Sigmoid colon (tissue), 7 donors: Measurements from ENCODE around the gene TAGLN. TPM values are rescaled to one million over a fixed set of nuclear protein-coding genes. Genes with fewer than 3 reads are reported as not detected.

Experiments used
- DNase-seq: peaks from one replicate; pipeline ENCODE4 v3.0.0-alpha.2; 2019
- H3K27ac ChIP-seq, 4 donors: fragments of 200-600 bp; sonication (generic); one replicate each; pipeline ENCODE4 v1.5.1; 2016 to 2019; ENCODE audit warnings: mild to moderate bottlenecking in 1 of 4
- H3K27me3 ChIP-seq, 3 donors: fragments of 200-600 bp; sonication (generic); one replicate each; pipeline ENCODE4 v1.5.1; 2019; ENCODE audit warnings: mild to moderate bottlenecking in 1 of 3
- H3K36me3 ChIP-seq, 4 donors: fragments of 200-600 bp; sonication (generic); one replicate each; pipeline ENCODE4 v1.5.1; 2016 to 2019
- H3K4me1 ChIP-seq, 4 donors: fragments of 200-600 bp; sonication (generic); one replicate each; pipeline ENCODE4 v1.5.1; 2017 to 2019
- H3K4me3 ChIP-seq, 4 donors: fragments of 200-600 bp; sonication (generic); one replicate each; pipeline ENCODE4 v1.5.1; 2017 to 2019; ENCODE audit warnings: mild to moderate bottlenecking in 2 of 4, moderate library complexity in 1 of 4
- H3K9me3 ChIP-seq, 4 donors: fragments of 200-600 bp in 3 of 4; sonication (generic) in 3 of 4; one replicate each; pipeline versions ENCODE4 v1.5.1 to v1.6.1; 2013 to 2019
- CTCF ChIP-seq, 4 experiments: fragments of 450-650 bp in 3 of 4; fragments of 200-600 bp in 1 of 4; IDR thresholded peaks; one replicate each; pipeline ENCODE4 v1.5.1; 2016 to 2019; ENCODE audit warnings: antibody characterized with exemption in 4 of 4, mild to moderate bottlenecking in 3 of 4, moderate library complexity in 2 of 4
- EP300 ChIP-seq, 4 donors: sonication (generic); formaldehyde crosslinking; IDR thresholded peaks; one replicate each; pipeline ENCODE4 v1.6.1; 2017; ENCODE audit warnings: antibody characterized with exemption in 4 of 4
- POLR2A ChIP-seq, 2 donors: fragments of 450-650 bp; IDR thresholded peaks; one replicate each; pipeline ENCODE4 v1.6.1; 2016; ENCODE audit warnings: antibody characterized with exemption in 2 of 2, mild to moderate bottlenecking in 2 of 2, moderate library complexity in 2 of 2
- POLR2AphosphoS5 ChIP-seq, 4 donors: sonication (generic); formaldehyde crosslinking; IDR thresholded peaks; one replicate each; pipeline ENCODE4 v1.6.1; 2017; ENCODE audit warnings: antibody characterized with exemption in 4 of 4
- WGBS, 2 donors: extraction: QIAGEN DNeasy Blood & Tissue Kit; methylation state at CpG; one replicate each; pipeline ENCODE4 v1.1.7; 2013; 5-methylcytosine and 5-hydroxymethylcytosine counted together
- intact Hi-C: fragments of 100-400 bp; cut with DNase I; formaldehyde crosslinking; loops from one replicate; pipeline ENCODE4 v1.15.1; 2023
- polyA plus RNA-seq, 3 donors: library from polyadenylated mRNA; stranded (reverse); fragments of 200-250 nt; gene quantifications; one replicate each; pipeline ENCODE4 v1.2.3, GENCODE V29; 2013
- total RNA-seq, 4 donors: library from RNA; depleted of rRNA; stranded (reverse); fragments of >200 nt; gene quantifications; one replicate each; pipeline ENCODE4 v1.1.0, GENCODE V29; 2016
- donor health status: healthy with polysubstance abuse.
- donor health status: Bipolar disorder and iron deficiency.
- donor health status: healthy.

The TAGLN gene
- total and polyA plus RNA-seq, 7 donors: 112 to 14,048 (median 6,854) TPM

DNA sequence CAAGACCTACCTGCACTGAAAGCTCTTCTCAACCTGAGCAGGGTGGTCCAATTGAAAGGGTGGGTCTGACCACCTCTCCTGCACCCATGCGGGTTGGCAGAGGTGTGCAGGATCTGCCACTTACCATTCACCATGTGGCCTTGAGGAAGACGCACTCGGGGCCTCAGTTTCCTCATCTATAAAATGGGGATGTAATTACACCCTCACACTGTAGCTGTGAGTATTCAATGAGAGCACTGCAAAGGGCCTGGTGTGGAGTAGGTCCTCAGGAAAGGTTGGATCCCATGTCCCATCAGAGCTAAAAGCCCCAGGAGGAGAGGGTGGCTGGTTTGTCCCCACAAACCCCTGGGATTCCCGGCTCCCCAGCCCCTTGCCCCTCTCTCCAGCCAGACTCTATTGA is 557 bp upstream of the TAGLN start:
- H3K9me3 ChIP-seq: no peaks in the 10 kb centered on the region
- no peak for TF ChIP-seq EP300 (IDR thresholded peaks at IDR 0.05)
- no peak for TF ChIP-seq POLR2A (IDR thresholded peaks at IDR 0.05)
- TF ChIP-seq CTCF (IDR thresholded peaks at IDR 0.05): no peak
- TF ChIP-seq POLR2AphosphoS5 (IDR thresholded peaks at IDR 0.05): no peak
- intact Hi-C loops: loop anchor here (1.0 to 5.0 kb wide), 2 partner anchors 24 to 51 kb away; no protein-coding TSS in a partner anchor
- no peaks in the 10 kb centered on the region for H3K27me3 ChIP-seq
- H3K27ac ChIP-seq: peak overlapping the region; percentile 90 to 99 (median 96)
- DNase-seq: no peak
- H3K4me3 ChIP-seq: peak overlapping the region; percentile 59 to 90 (median 86)
- H3K36me3 ChIP-seq: peaks cover 18 to 51% (median 33%) of the 10 kb centered on the region in 4 donors
- WGBS, 2 donors: 53 to 71% methylated on average over 4 of the region's 4 CpGs
- peaks cover 0 to 33% (median 30%) of the 10 kb centered on the region in 4 donors for H3K4me1 ChIP-seq

DNA sequence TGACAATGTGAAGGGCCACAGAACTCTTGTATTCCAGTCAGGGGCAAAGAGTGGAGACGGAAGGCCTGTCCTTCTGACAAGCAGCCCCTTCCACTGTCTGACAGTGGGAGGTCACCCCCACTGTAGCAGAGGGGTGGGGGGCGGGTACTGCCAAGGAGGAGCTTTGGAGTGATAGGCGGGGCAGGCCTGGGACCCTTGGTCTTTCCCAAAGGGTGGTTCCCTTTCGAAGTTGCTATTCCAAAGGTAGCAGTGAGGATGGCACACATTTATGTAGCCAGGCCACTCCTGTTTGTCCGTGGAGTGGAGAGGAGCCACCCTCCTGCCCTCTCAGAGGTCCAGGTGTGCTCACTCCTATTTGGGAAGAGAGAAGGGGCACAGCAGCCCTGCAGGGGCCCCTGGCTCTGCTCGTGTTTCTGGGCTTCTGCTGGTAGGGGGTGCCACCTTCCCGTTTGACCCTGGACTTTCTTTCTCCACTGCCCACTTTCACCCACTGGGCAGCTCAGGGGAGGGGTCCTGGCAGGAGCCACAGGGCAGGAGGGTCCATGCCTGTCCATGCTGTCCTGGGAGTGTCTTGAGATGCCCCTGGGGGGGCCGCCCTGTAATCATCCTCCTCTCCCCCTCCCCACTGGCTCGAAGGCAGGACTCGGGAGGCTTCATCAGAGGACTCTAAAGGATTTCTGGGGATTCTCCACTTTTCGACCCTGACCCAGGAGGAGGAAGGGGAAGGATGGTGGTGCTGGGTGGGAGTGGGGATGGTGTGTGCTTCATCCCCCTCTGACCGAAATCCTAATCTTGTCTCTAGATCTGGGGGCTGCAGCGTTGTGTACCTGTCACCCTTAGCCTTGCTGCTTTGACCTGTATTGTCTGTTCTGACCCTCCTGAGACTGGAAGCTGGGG is 994 bp downstream of the TAGLN start:
- no peak for DNase-seq

GRCh38 chr11:117200813-117201657 is 1.9 kb downstream of the TAGLN start:
- H3K27ac ChIP-seq: peak overlapping the region; percentile 90 to 99 (median 96)
- no peaks in the 10 kb centered on the region for H3K27me3 ChIP-seq
- TF ChIP-seq POLR2AphosphoS5 (IDR thresholded peaks at IDR 0.05) (peak; percentile 46 to 76 (median 59)), EP300 (IDR thresholded peaks at IDR 0.05) (no peak), POLR2A (IDR thresholded peaks at IDR 0.05) (peak in 1 of 2 donors; percentile 25), CTCF (IDR thresholded peaks at IDR 0.05) (peak in 1 of 4 experiments; percentile 30)
- WGBS, 2 donors: 83 to 85% methylated on average over 12 of the region's 12 CpGs
- intact Hi-C loops: no loop called here
- no peaks in the 10 kb centered on the region for H3K9me3 ChIP-seq
- H3K36me3 ChIP-seq: peaks cover 34 to 55% (median 43%) of the 10 kb centered on the region in 4 donors
- no peak for DNase-seq
- H3K4me3 ChIP-seq: peak overlapping the region; percentile 59 to 90 (median 86)
- H3K4me1 ChIP-seq: peaks cover 0 to 55% (median 50%) of the 10 kb centered on the region in 4 donors

More for the DNA sequence above, 994 bp downstream of the TAGLN start:
- intact Hi-C loops: loop anchor here (5.0 kb wide), 1 partner anchor 53 kb away; no protein-coding TSS in a partner anchor
- Histone ChIP-seq H3K27ac (peak overlapping the region; percentile 90 to 99 (median 96)), H3K9me3 (no peaks in the 10 kb centered on the region), H3K4me1 (peaks cover 0 to 49% (median 44%) of the 10 kb centered on the region in 4 donors), H3K36me3 (peaks cover 30 to 57% (median 39%) of the 10 kb centered on the region in 4 donors), H3K27me3 (no peaks in the 10 kb centered on the region), H3K4me3 (peak overlapping the region; percentile 59 to 90 (median 86))
- 65 to 67% methylated on average over 13 of the region's 13 CpGs for WGBS, 2 donors
- TF ChIP-seq POLR2AphosphoS5 (IDR thresholded peaks at IDR 0.05) (peak; percentile 32 to 61 (median 59)), EP300 (IDR thresholded peaks at IDR 0.05) (no peak), CTCF (IDR thresholded peaks at IDR 0.05) (no peak), POLR2A (IDR thresholded peaks at IDR 0.05) (peak in 1 of 2 donors; percentile 33)

DNA sequence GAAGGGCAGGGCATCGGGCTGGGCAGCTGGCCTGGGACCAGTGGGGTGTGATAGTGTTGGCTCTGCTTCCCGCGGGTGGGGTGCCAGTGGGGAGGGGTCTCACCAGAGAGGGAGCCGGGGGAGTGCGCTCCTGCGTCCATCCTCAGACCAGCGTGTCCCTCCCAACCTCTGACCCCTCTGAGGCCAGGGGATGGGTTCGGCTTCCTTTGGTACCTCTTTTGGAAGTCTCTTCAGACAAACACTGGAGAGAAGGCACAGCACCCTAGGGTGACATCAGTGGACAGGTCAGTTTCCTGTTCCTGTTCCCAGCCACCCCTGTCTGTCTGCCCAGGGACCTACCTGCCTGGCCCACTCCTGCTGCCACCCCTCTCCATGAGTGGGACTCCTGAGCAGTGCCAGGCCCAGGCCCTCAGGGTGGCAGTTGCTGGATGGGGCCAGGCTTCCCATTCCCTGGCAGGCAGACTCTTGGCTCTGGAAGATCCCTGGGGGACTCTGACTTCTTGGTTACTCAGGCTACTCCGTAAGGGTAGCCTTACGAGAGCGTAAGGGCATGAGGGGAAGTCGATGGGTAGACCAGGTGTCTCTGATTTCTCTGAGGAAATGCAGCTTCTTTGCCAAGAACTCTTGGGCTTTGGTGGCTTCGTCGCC is 2.6 kb downstream of the TAGLN start:
- H3K4me1 ChIP-seq: peaks cover 0 to 57% (median 50%) of the 10 kb centered on the region in 4 donors
- peaks cover 34 to 53% (median 43%) of the 10 kb centered on the region in 4 donors for H3K36me3 ChIP-seq
- TF ChIP-seq CTCF (IDR thresholded peaks at IDR 0.05): no peak
- peak in 2 of 4 donors; percentile 14 to 49 for TF ChIP-seq POLR2AphosphoS5 (IDR thresholded peaks at IDR 0.05)
- H3K9me3 ChIP-seq: no peaks in the 10 kb centered on the region
- peak overlapping the region; percentile 90 to 99 (median 96) for H3K27ac ChIP-seq
- intact Hi-C loops: no loop called here
- no peak for DNase-seq
- H3K27me3 ChIP-seq: no peaks in the 10 kb centered on the region
- WGBS, 2 donors: 66% methylated on average over 14 of the region's 14 CpGs
- peak overlapping the region; percentile 59 to 90 (median 86) for H3K4me3 ChIP-seq
